Endothelial cell of hepatic sinusoid (primary cell): ENCODE measurements around the gene ZNF556.

Experiments used
- in situ Hi-C: cut with HindIII; loops from 2 replicates; pipeline ENCODE4 v1.10.0; 2017; ENCODE audit warnings: low sequenced_read_pairs

Gene ZNF556

GRCh38 chr19:2867025-2867991 lies at the start of gene ZNF556:
Gene ZNF556, plus strand, starts transcription at chr19:2867335. Its CDS starts 87 bp downstream, at chr19:2867422.
- in situ Hi-C loops, result loop anchor here (25.0 kb wide), 1 partner anchor 180 kb away; no protein-coding TSS in a partner anchor

DNA sequence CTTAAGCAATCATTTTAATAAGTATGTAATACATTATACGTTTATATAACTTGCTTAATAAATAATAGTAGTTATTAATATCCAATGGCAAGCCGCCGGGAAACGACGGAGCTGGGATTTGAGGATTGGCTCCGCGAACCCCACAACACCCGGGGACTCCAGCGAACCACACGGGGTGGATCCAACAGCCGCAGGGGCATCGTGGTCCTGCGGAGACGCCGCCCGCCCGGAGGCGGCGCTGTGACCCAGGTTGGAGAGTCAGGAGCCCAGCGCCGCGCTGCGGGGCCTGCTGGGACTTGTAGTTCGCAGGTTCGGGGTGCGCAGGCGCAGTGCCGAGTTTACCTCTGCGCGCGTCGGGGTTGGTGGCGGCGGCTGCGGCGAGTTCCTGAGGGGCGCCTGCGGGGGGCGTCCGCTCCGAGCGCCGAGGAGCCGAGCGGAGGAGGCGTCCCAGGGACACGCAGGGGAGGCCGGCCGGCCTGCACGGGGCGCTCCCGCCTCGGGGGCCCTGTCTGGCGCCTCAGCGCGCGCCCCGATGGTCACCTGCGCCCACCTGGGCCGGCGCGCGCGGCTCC lies 47.5 kb upstream of the ZNF556 start, which contains the start of gene ZNF554:
Gene ZNF554 (plus strand): TSS at position 329 of the 572 bp plus-strand sequence. CDS start 204 bp downstream, at position 533.
- in situ Hi-C loops, result no loop called here

GRCh38 chr19:2820112-2820702 lies 46.9 kb upstream of the ZNF556 start:
- in situ Hi-C loops, result no loop called here

GRCh38 chr19:2822846-2823245 lies 44.3 kb upstream of the ZNF556 start:
- in situ Hi-C loops, result no loop called here

DNA sequence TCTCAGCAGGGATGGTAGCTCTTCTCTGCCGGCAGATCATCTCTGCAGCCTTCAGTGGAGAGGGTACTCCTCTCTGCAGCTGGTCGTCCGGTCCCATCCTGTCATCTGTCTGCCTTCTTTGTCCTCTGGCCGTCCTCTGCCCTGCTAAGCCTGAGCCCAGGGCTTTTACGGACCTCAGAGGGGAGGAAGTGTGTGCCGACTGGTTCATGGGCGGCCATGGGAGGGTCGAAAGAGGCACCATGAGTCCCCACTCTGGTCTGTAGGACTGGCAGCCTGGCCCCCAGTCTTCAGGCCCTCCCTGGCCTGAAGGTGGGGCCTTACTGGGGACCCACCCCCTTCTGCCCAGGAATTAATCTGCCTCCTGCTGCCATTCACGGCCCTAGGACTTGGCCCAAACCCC lies 43.5 kb upstream of the ZNF556 start:
- in situ Hi-C loops, result no loop called here

DNA sequence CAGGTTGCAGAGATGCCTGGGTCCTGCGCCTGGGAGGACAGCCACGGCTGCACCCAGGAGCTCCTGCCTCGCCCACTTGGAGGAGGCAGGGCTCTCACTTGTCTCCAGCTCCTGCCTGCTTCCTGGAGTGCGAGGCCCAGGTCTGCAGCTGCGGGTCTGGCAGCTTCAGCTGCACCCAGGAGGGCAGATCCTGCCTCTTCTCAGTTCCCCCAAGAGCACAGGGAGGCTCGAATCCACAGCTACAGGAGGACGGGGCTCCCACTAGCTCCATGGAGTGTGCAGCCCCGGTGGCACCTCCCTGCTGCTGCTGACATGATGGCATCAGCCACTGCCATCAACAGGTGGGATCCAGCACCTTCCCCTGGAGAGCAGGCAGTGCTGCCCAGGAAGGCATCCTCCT lies 43.0 kb upstream of the ZNF556 start:
- in situ Hi-C loops, result no loop called here

- in situ Hi-C loops, result no loop called here
Observed at GRCh38 chr19:2827022-2827421, 40.1 kb upstream of the ZNF556 start.

- in situ Hi-C loops, result no loop called here
Observed at GRCh38 chr19:2827840-2828489, 39.2 kb upstream of the ZNF556 start.

- in situ Hi-C loops, result loop anchor here (5.0 kb wide), 1 partner anchor 42 kb away; no protein-coding TSS in a partner anchor
Observed at GRCh38 chr19:2834294-2834871, 32.8 kb upstream of the ZNF556 start.

DNA sequence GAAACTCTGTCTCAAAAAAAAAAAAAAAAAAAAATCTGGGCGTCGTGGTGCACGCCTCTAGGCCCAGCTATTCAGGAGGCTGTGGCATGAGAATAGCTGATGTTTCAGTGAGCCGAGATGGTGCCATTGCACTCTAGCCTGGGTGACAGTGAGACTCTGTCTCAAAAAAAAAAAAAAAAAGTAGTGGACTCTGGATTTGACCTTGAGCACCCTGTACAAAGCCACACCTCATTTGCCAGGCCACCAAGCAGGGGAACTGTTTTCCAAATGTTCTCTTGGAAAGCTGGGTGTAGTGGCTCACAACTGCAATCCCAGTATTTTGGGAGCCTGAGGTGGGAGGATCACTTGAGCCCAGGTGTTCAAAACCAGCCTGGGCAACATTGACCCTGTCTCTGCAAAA lies 29.7 kb upstream of the ZNF556 start:
- in situ Hi-C loops, result no loop called here

GRCh38 chr19:2840794-2841791 lies 26.0 kb upstream of the ZNF556 start, which contains the start of gene ZNF555:
Gene ZNF555, plus strand, starts transcription at chr19:2841475. Its CDS starts 98 bp downstream, at chr19:2841573.
- in situ Hi-C loops, result no loop called here

- in situ Hi-C loops, result no loop called here
Observed at GRCh38 chr19:2841855-2842574, 25.1 kb upstream of the ZNF556 start.

DNA sequence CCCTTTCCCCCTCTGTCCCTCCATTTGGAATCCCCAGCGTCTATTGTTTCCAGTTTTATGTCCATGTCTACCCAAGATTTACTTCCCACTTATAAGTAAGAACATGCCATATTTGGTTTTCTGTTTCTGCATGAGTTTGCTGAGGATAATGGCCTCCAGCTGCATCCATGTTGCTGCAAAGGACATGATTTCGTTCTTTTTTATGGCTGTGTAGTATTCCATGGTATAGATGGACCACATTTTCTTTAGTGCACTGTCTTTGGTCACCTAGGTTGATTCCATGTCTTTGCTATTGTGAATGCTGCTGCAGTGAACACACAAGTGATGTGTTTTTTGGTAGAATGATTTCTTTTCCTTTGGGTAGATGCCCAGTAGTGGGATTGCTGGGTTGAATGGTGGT lies 22.0 kb upstream of the ZNF556 start:
- in situ Hi-C loops, result no loop called here

- in situ Hi-C loops, result no loop called here
Observed at GRCh38 chr19:2846180-2846894, 20.8 kb upstream of the ZNF556 start.

DNA sequence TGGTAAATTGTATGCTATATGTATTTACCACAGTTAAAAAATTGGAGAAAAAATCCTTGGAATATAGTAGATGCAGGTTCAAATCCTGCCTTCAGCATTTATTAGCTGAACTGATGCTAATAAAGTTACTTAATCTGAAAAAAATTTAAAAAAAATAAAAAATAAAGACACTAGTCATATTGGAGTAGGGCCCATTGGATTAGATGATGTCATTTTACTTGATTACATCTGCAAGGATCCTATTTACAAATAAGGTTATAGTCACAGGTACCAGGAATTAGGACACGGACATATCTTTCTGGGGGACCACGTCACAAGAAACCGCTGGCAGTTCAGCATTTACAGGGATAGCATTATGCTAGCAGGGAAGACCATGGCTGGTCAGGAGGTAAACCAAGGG lies 19.6 kb upstream of the ZNF556 start:
- in situ Hi-C loops, result no loop called here

- in situ Hi-C loops, result no loop called here
Observed at GRCh38 chr19:2848616-2849015, 18.5 kb upstream of the ZNF556 start.

DNA sequence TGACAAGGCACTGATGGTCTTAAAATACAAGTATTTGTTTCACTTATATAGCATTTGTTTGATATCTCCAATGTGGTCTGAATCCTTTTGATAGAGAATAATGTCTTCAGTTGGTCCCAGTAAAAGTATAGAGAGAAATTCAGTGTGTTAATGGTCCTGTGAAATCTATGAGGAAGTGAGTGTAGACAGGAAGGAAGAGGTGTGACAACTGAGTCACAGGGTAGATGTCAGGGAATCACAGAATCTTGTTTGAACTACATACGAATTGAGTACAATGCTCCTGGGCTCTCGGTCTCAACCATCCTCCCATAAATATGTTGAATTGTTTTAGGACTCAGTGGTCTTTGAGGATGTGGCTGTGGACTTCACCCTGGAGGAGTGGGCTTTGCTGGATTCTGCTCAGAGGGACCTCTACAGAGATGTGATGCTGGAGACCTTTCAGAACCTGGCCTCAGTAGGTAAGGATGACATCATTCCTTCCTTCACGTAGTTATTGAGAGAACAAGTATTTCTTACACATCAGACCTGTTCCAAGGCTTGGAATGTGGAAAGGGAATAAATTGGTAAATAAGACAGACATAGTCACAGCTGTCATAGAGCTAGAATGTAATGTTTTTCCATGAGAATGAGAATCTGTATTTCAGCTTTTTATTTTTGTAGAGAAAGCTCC lies 16.7 kb upstream of the ZNF556 start:
- in situ Hi-C loops, result loop anchor here (25.0 kb wide), 1 partner anchor 163 kb away; no protein-coding TSS in a partner anchor
